Pancreas (tissue), 10 donors: Measurements from ENCODE around the gene PIAS4. TPM values are rescaled to one million over a fixed set of nuclear protein-coding genes. Genes with fewer than 3 reads are reported as not detected.

Experiments
- ATAC-seq, 4 donors: fragments of 200-7000 bp; cut with Tn5 transposase; one replicate each; pipeline versions ENCODE4 v1.8.0 to v1.9.1; 2020; ENCODE audit warnings: mild to moderate bottlenecking in 4 of 4, moderate library complexity in 4 of 4
- DNase-seq, 6 donors: peaks; one replicate each; pipeline ENCODE4 v3.0.0-alpha.2; 2020
- FAIRE-seq: peaks from 2 replicates; lab custom pipeline; 2012; peaks lifted over from hg19 to GRCh38; lab: Jason Lieb, UNC
- H3K27ac ChIP-seq, 4 donors: fragments of 200-600 bp; sonication (generic); 1 replicate in 3 of 4; 2 replicates in 1 of 4; pipeline versions ENCODE4 v1.5.0 to v1.8.0; 2020
- H3K27me3 ChIP-seq, 4 donors: fragments of 200-600 bp; one replicate each; pipeline ENCODE4 v1.8.0; 2021
- H3K36me3 ChIP-seq, 3 donors: fragments of 200-600 bp; sonication (generic) in 1 of 3; one replicate each; pipeline versions ENCODE4 v1.5.0 to v1.8.0; 2020 to 2021
- H3K4me1 ChIP-seq, 3 donors: fragments of 200-600 bp; one replicate each; pipeline ENCODE4 v1.8.0; 2021
- H3K4me3 ChIP-seq, 4 donors: fragments of 200-600 bp; sonication (generic) in 2 of 4; one replicate each; pipeline versions ENCODE4 v1.5.0 to v1.8.0; 2020 to 2021
- H3K9me3 ChIP-seq, 4 donors: fragments of 200-600 bp; one replicate each; pipeline ENCODE4 v1.8.0; 2021
- CTCF ChIP-seq, 4 donors: fragments of 200-600 bp; sonication (generic) in 3 of 4; IDR thresholded peaks; one replicate each; pipeline versions ENCODE4 v1.5.0 to v1.8.0; 2021; ENCODE audit warnings: antibody characterized with exemption in 4 of 4
- WGBS, 2 donors: extraction: QIAGEN DNeasy Blood & Tissue Kit; methylation state at CpG; one replicate each; pipeline ENCODE4 v1.1.7; 2013; 5-methylcytosine and 5-hydroxymethylcytosine counted together
- intact Hi-C, 3 donors: fragments of 100-400 bp; cut with DNase I; formaldehyde crosslinking; loops; one replicate each; pipeline versions ENCODE4 v1.11.1 to v1.14.2; 2022
- polyA plus RNA-seq, 2 donors: library from polyadenylated mRNA; stranded (reverse); fragments of 200-250 nt; gene quantifications; one replicate each; pipeline ENCODE4 v1.2.3, GENCODE V29; 2013
- total RNA-seq, 6 donors: library from RNA; stranded (reverse); fragmentation: NEBNext Ultra II Directional in 4 of 6; extraction: Animal tissue kit (Norgen Biotek cat#: 25700) in 4 of 6; gene quantifications; one replicate each; pipeline versions ENCODE4 v1.2.1 to v1.2.4, GENCODE V29; 2021 to 2023
- donor health status: healthy with polysubstance abuse.
- donor health status: DM: no; HTN: no; CAD: no; lungs with moderate emphysema.
- donor health status: DM: no; HTN: no; CAD: no.
- donor health status: control.
- donor health status: control.
- donor health status: Bipolar disorder and iron deficiency.
- donor health status: DM: yes; HTN: yes; CAD: no.
- donor health status: DM: no; HTN: no; CAD: no.
- donor health status: DM: no; HTN: no; CAD: no.
- donor health status: DM: yes; HTN: yes; CAD: no.

The PIAS4 gene
- total and polyA plus RNA-seq, 8 donors, result 12.8 to 25.3 (median 15.4) TPM

GRCh38 chr19:4067396-4068046, 60.0 kb downstream of the PIAS4 start:
- no peaks in the 10 kb centered on the region for H3K9me3 ChIP-seq
- no peak for TF ChIP-seq CTCF (IDR thresholded peaks at IDR 0.05)
- WGBS, 2 donors, result 0 to 1% methylated on average over 36 to 53 of the region's 58 CpGs
- H3K27ac ChIP-seq, result peak overlapping the region; percentile 58 to 95 (median 86)
- peak in 5 of 6 donors; percentile 35 to 86 (median 67) for DNase-seq
- peaks cover 9 to 19% (median 11%) of the 10 kb centered on the region in 3 donors for H3K4me1 ChIP-seq
- intact Hi-C loops, result no loop called here
- no peaks in the 10 kb centered on the region for H3K27me3 ChIP-seq
- no peaks in the 10 kb centered on the region for H3K36me3 ChIP-seq
- peak; percentile 0 to 2 (median 0) for ATAC-seq
- no peak for FAIRE-seq
- H3K4me3 ChIP-seq, result peak overlapping the region; percentile 67 to 95 (median 80)

- H3K9me3 ChIP-seq, result no peaks in the 10 kb centered on the region
- WGBS, 2 donors, result 33 to 34% methylated on average over 31 of the region's 31 CpGs
- H3K27me3 ChIP-seq, result no peaks in the 10 kb centered on the region
- intact Hi-C loops, result no loop called here
- DNase-seq (no peak), FAIRE-seq (no peak), ATAC-seq (no peak)
- no peak for TF ChIP-seq CTCF (IDR thresholded peaks at IDR 0.05)
- H3K4me1 ChIP-seq, result peaks cover under 1 to 11% (median 4%) of the 10 kb centered on the region in 3 donors
- no peaks in the 10 kb centered on the region for H3K36me3 ChIP-seq
- H3K4me3 ChIP-seq, result peak overlapping the region; percentile 67 to 95 (median 80)
- peak overlapping the region; percentile 58 to 95 (median 86) for H3K27ac ChIP-seq
These were observed 60.8 kb downstream of the PIAS4 start for GRCh38 chr19:4068047-4068966.

GRCh38 chr19:4069331-4069959, 61.9 kb downstream of the PIAS4 start:
- no peak for TF ChIP-seq CTCF (IDR thresholded peaks at IDR 0.05)
- FAIRE-seq, result no peak
- no peak overlapping the region for H3K27ac ChIP-seq

GRCh38 chr19:4071610-4072009, 64.1 kb downstream of the PIAS4 start:
- Histone ChIP-seq H3K4me3 (no peak overlapping the region), H3K27ac (no peak overlapping the region), H3K36me3 (no peaks in the 10 kb centered on the region), H3K4me1 (peaks cover 0 to 6% (median 0%) of the 10 kb centered on the region in 3 donors), H3K9me3 (no peaks in the 10 kb centered on the region), H3K27me3 (no peaks in the 10 kb centered on the region)
- intact Hi-C loops, result no loop called here
- DNase-seq (no peak), ATAC-seq (no peak), FAIRE-seq (no peak)
- no peak for TF ChIP-seq CTCF (IDR thresholded peaks at IDR 0.05)
- 89 to 95% methylated on average over 3 of the region's 3 CpGs for WGBS, 2 donors

More at GRCh38 chr19:4069331-4069959, 61.9 kb downstream of the PIAS4 start:
- DNase-seq, result peak in 1 of 6 donors; percentile 53
- WGBS, 2 donors, result 73 to 76% methylated on average over 12 of the region's 12 CpGs
- Histone ChIP-seq H3K27me3 (no peaks in the 10 kb centered on the region), H3K4me3 (no peak overlapping the region), H3K9me3 (no peaks in the 10 kb centered on the region), H3K36me3 (no peaks in the 10 kb centered on the region), H3K4me1 (peaks cover 0 to 6% (median 0%) of the 10 kb centered on the region in 3 donors)
- intact Hi-C loops, result no loop called here
- ATAC-seq, result no peak
